PC-9 (cell line): ENCODE results near the gene SMURF1.

Experiments
- EZH2 ChIP-seq: fragments of 200-600 bp; sonication (generic); IDR thresholded peaks from 2 replicates; pipeline ENCODE4 v1.8.0; 2017; ENCODE audit warnings: antibody characterized with exemption, low read depth
- TF ChIP-seq, protein P1 (sequence below): fragments of 200-600 bp; sonication (generic); conservative IDR thresholded peaks from 2 replicates; pipeline ENCODE4 v1.6.1; 2017; ENCODE audit warnings: mixed run types, antibody characterized with exemption, mild to moderate bottlenecking, moderate library complexity

DNA sequence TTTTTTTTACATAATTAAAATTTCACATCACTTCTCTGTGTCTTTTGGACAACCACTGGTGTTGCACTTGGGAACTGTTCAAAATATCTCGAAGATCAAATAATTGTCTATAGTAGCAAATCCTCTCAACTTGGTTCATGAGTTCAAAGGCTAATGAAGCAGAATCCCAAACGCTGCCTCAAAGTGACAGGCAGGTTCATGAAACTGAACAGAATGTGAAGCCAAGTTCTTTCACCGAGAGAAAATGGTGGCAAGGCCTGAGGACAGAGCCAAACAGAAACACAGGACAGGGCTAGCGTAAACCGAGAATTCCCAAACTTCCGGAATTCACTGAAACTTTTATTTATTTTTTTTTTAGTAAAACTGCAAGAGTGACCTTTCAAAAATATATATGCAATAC, 21.1 kb downstream of the SMURF1 start:
- TF ChIP-seq, protein P1, sequence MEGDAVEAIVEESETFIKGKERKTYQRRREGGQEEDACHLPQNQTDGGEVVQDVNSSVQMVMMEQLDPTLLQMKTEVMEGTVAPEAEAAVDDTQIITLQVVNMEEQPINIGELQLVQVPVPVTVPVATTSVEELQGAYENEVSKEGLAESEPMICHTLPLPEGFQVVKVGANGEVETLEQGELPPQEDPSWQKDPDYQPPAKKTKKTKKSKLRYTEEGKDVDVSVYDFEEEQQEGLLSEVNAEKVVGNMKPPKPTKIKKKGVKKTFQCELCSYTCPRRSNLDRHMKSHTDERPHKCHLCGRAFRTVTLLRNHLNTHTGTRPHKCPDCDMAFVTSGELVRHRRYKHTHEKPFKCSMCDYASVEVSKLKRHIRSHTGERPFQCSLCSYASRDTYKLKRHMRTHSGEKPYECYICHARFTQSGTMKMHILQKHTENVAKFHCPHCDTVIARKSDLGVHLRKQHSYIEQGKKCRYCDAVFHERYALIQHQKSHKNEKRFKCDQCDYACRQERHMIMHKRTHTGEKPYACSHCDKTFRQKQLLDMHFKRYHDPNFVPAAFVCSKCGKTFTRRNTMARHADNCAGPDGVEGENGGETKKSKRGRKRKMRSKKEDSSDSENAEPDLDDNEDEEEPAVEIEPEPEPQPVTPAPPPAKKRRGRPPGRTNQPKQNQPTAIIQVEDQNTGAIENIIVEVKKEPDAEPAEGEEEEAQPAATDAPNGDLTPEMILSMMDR, result no peak
- TF ChIP-seq EZH2, result no peak
